Astrocyte (in vitro differentiated cells and primary cell): Measurements from ENCODE around the gene SPOCK1. TPM values are rescaled to one million over a fixed set of nuclear protein-coding genes. Genes with fewer than 3 reads are reported as not detected.
A peak's percentile ranks its signal among the peaks of the same experiment; 100 is the strongest.

Source experiments
- DNase-seq: peaks from one replicate; pipeline ENCODE4 v3.0.0-alpha.2; 2010; ENCODE audit warnings: low read depth
- FAIRE-seq: peaks from 2 replicates; lab custom pipeline; 2011; peaks lifted over from hg19 to GRCh38; lab: Jason Lieb, UNC
- H2AFZ ChIP-seq: 2 replicates; pipeline ENCODE4 v1.6.0; 2012; ENCODE audit warnings: low read depth, low read length, inconsistent platforms
- H3K27ac ChIP-seq: 2 replicates; pipeline ENCODE4 v1.5.1; 2011; ENCODE audit warnings: low read depth, low read length, inconsistent platforms
- H3K27me3 ChIP-seq: 2 replicates; pipeline ENCODE4 v1.6.0; 2011; ENCODE audit warnings: low read length, inconsistent platforms; ENCODE audit not compliant: insufficient read depth
- H3K36me3 ChIP-seq: 2 replicates; pipeline ENCODE4 v1.5.1; 2011; ENCODE audit warnings: low read length, inconsistent platforms; ENCODE audit not compliant: insufficient read depth
- H3K4me1 ChIP-seq: 2 replicates; pipeline ENCODE4 v1.5.1; 2011; ENCODE audit warnings: low read length, inconsistent platforms; ENCODE audit not compliant: insufficient read depth
- H3K4me2 ChIP-seq: 2 replicates; pipeline ENCODE4 v1.6.0; 2012; ENCODE audit warnings: low read length, inconsistent platforms
- H3K4me3 ChIP-seq: 2 replicates; pipeline ENCODE4 v1.5.1; 2011; ENCODE audit warnings: low read depth, mild to moderate bottlenecking, low read length, inconsistent platforms; ENCODE audit not compliant: insufficient read depth
- H3K79me2 ChIP-seq: 2 replicates; pipeline ENCODE4 v1.6.0; 2012; ENCODE audit warnings: mild to moderate bottlenecking, low read length, inconsistent platforms; ENCODE audit not compliant: insufficient read depth
- H3K9ac ChIP-seq: 2 replicates; pipeline ENCODE4 v1.6.0; 2012; ENCODE audit warnings: mild to moderate bottlenecking, low read length, inconsistent platforms
- H3K9me3 ChIP-seq: 2 replicates; pipeline ENCODE4 v1.5.1; 2012; ENCODE audit warnings: low read depth, mild to moderate bottlenecking, low read length, inconsistent platforms; ENCODE audit not compliant: insufficient read depth
- H4K20me1 ChIP-seq: 2 replicates; pipeline ENCODE4 v1.6.0; 2012; ENCODE audit warnings: low read length, inconsistent platforms; ENCODE audit not compliant: insufficient read depth
- H3K27ac Mint-ChIP-seq: one replicate; pipeline ENCODE4 v1.8.0; 2021; ENCODE audit warnings: mild to moderate bottlenecking, mixed read lengths; ENCODE audit not compliant: unreplicated experiment
- H3K27me3 Mint-ChIP-seq: one replicate; pipeline ENCODE4 v1.8.0; 2021; ENCODE audit warnings: low read depth, mixed read lengths; ENCODE audit not compliant: unreplicated experiment
- H3K36me3 Mint-ChIP-seq: one replicate; pipeline ENCODE4 v1.8.0; 2021; ENCODE audit warnings: low read depth, mixed read lengths; ENCODE audit not compliant: unreplicated experiment
- H3K4me1 Mint-ChIP-seq: one replicate; pipeline ENCODE4 v1.8.0; 2021; ENCODE audit warnings: low read depth, mixed read lengths; ENCODE audit not compliant: unreplicated experiment
- H3K4me3 Mint-ChIP-seq: one replicate; pipeline ENCODE4 v1.8.0; 2021; ENCODE audit warnings: mild to moderate bottlenecking, moderate library complexity, mixed read lengths; ENCODE audit not compliant: unreplicated experiment
- H3K9me3 Mint-ChIP-seq: one replicate; pipeline ENCODE4 v1.8.0; 2021; ENCODE audit warnings: mild to moderate bottlenecking, mixed read lengths; ENCODE audit not compliant: unreplicated experiment
- EZH2 ChIP-seq: IDR thresholded peaks from 2 replicates; pipeline ENCODE4 v1.6.1; 2012; ENCODE audit warnings: mild to moderate bottlenecking, low read length, inconsistent platforms; ENCODE audit not compliant: insufficient read depth
- total RNA-seq: library from RNA; stranded (reverse); gene quantifications from 2 replicates; pipeline ENCODE4 v1.2.1, GENCODE V29; 2021
- TF ChIP-seq, protein P1 (sequence below): IDR thresholded peaks from 2 replicates; pipeline ENCODE4 v1.5.1; 2011; ENCODE audit warnings: low read depth, mild to moderate bottlenecking, inconsistent platforms, low read length, moderate library complexity; ENCODE audit not compliant: insufficient read depth

The SPOCK1 gene
- total RNA-seq, 1 donor from 2014 or later, result 53.5 TPM

DNA sequence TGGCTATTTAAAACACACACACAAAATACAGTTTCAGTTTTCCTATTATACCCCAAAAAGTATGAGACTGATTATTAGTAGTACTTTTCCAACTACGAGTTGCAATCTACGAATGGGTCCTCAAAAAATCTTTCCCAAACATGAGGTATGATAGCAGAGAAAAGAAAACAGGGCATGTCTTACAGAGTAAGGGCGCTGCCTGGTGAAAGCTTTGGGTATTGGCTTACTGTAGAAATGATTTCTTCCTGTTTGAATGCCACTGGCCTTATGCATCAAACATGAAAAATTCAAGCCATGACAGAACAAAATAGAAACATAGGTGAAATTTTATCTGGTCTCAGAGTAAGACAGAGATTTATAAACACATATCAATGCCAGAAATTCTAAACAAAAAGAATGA, 448.0 kb downstream of the SPOCK1 start:
- no peaks in the 10 kb centered on the region for H3K9me3 ChIP-seq
- no peak for TF ChIP-seq EZH2
- TF ChIP-seq, protein P1, sequence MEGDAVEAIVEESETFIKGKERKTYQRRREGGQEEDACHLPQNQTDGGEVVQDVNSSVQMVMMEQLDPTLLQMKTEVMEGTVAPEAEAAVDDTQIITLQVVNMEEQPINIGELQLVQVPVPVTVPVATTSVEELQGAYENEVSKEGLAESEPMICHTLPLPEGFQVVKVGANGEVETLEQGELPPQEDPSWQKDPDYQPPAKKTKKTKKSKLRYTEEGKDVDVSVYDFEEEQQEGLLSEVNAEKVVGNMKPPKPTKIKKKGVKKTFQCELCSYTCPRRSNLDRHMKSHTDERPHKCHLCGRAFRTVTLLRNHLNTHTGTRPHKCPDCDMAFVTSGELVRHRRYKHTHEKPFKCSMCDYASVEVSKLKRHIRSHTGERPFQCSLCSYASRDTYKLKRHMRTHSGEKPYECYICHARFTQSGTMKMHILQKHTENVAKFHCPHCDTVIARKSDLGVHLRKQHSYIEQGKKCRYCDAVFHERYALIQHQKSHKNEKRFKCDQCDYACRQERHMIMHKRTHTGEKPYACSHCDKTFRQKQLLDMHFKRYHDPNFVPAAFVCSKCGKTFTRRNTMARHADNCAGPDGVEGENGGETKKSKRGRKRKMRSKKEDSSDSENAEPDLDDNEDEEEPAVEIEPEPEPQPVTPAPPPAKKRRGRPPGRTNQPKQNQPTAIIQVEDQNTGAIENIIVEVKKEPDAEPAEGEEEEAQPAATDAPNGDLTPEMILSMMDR, result peak; percentile 10
- H2AFZ ChIP-seq, result no peak overlapping the region
- no peaks in the 10 kb centered on the region for H3K36me3 ChIP-seq
- DNase-seq (no peak), FAIRE-seq (no peak)
- H3K27me3 ChIP-seq, result no peaks in the 10 kb centered on the region
- no peaks in the 10 kb centered on the region for H3K4me1 ChIP-seq
- H3K36me3 Mint-ChIP-seq, result no peaks in the 10 kb centered on the region
- no peak overlapping the region for H3K4me3 Mint-ChIP-seq
- H4K20me1 ChIP-seq, result no peaks in the 10 kb centered on the region
- H3K27ac ChIP-seq, result no peak overlapping the region
- H3K79me2 ChIP-seq, result no peaks in the 10 kb centered on the region
- peaks cover 4% of the 10 kb centered on the region for H3K9me3 Mint-ChIP-seq
- no peaks in the 10 kb centered on the region for H3K27me3 Mint-ChIP-seq
- H3K9ac ChIP-seq, result no peak overlapping the region
- no peak overlapping the region for H3K4me3 ChIP-seq
- H3K27ac Mint-ChIP-seq, result no peak overlapping the region
- no peak overlapping the region for H3K4me2 ChIP-seq
- H3K4me1 Mint-ChIP-seq, result no peaks in the 10 kb centered on the region

DNA sequence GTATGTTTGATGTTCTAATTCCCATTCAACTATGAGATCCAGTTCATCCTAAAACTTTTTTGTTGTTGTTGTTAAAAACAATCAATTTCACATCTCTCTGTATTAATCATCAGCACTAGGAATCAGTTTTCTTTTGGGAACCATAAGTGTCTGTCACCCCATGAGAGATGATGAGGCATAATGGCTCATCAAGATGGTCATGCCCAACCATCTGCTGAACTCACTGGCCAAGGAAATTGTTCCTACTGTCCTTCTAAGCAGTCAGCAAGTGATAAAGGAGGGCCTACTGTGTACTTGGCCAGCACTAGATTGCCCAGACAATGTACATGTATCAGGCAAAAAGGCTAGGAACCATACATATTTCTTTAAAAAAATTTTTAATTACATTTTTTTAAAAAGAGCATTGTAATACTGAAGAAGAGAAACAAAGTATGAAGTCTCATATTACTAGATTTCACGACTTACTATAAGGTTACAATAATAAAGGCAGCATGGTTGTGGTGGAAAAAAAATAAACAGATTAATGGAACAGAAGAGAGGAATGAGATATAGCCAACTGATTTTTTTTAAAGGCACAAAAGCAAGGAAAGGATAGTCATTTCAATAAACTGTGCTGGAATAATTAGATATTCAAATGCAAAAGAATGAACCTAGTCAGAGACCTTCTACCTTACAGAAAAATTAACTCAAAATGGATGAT, 458.3 kb downstream of the SPOCK1 start:
- H3K9ac ChIP-seq, result no peak overlapping the region
- Mint-ChIP-seq H3K9me3 (no peaks in the 10 kb centered on the region), H3K4me3 (no peak overlapping the region), H3K27ac (no peak overlapping the region), H3K36me3 (no peaks in the 10 kb centered on the region), H3K27me3 (peaks cover 2% of the 10 kb centered on the region), H3K4me1 (no peaks in the 10 kb centered on the region)
- no peak overlapping the region for H2AFZ ChIP-seq
- H3K27me3 ChIP-seq, result no peaks in the 10 kb centered on the region
- peaks cover 22% of the 10 kb centered on the region for H4K20me1 ChIP-seq
- no peak overlapping the region for H3K27ac ChIP-seq
- TF ChIP-seq EZH2, result no peak
- TF ChIP-seq, protein P1, result no peak
- FAIRE-seq, result no peak
- DNase-seq, result peak; percentile 42
- H3K36me3 ChIP-seq, result no peaks in the 10 kb centered on the region
- no peaks in the 10 kb centered on the region for H3K4me1 ChIP-seq
- H3K4me2 ChIP-seq, result no peak overlapping the region
- H3K79me2 ChIP-seq, result no peaks in the 10 kb centered on the region
- H3K4me3 ChIP-seq, result no peak overlapping the region
- no peaks in the 10 kb centered on the region for H3K9me3 ChIP-seq

DNA sequence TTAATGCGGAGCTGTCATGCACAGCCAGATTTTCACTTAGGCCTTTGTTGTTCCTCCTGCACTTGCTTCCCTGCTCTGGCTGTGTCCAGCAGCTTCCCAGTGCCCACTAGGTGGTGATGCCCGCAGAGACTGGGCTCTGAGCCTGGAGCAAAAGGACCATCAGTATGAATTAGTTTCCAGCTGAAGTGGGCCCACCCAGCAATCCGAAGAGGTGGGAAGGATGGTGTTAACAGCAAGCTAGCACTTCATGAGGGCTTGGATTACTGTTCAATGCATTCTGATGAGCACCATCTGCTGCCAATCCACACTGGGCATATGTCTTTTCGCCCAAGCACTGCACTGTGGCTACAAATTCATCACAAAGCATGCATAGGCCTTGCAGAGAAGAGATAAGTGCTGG, 459.1 kb downstream of the SPOCK1 start:
- peaks cover 22% of the 10 kb centered on the region for H4K20me1 ChIP-seq
- no peaks in the 10 kb centered on the region for H3K4me1 ChIP-seq
- TF ChIP-seq, protein P1, result no peak
- no peak for TF ChIP-seq EZH2
- no peak overlapping the region for H3K9ac ChIP-seq
- no peak overlapping the region for H3K4me2 ChIP-seq
- Mint-ChIP-seq H3K36me3 (no peaks in the 10 kb centered on the region), H3K4me1 (no peaks in the 10 kb centered on the region), H3K4me3 (no peak overlapping the region), H3K27me3 (peaks cover 5% of the 10 kb centered on the region), H3K9me3 (no peaks in the 10 kb centered on the region), H3K27ac (no peak overlapping the region)
- DNase-seq (no peak), FAIRE-seq (no peak)
- no peak overlapping the region for H3K27ac ChIP-seq
- H3K4me3 ChIP-seq, result no peak overlapping the region
- H3K27me3 ChIP-seq, result no peaks in the 10 kb centered on the region
- no peak overlapping the region for H2AFZ ChIP-seq
- no peaks in the 10 kb centered on the region for H3K36me3 ChIP-seq
- no peaks in the 10 kb centered on the region for H3K79me2 ChIP-seq
- H3K9me3 ChIP-seq, result no peaks in the 10 kb centered on the region
